Myocyte (in vitro differentiated cells): ENCODE results near the gene VAV2. TPM values are rescaled to one million over a fixed set of nuclear protein-coding genes. Genes with fewer than 3 reads are reported as not detected.
A peak's percentile ranks its signal among the peaks of the same experiment; 100 is the strongest.

Source experiments
- DNase-seq: peaks from one replicate; pipeline ENCODE4 v3.0.0-alpha.2; 2012; ENCODE audit warnings: low read depth
- total RNA-seq: library from RNA; depleted of rRNA; stranded (reverse); fragments of >200 nt; gene quantifications from 2 replicates; pipeline ENCODE4 v1.2.3, GENCODE V29; 2014

The VAV2 gene
- total RNA-seq, 1 donor from 2014 or later: 10.4 TPM

GRCh38 chr9:133791069-133791468, 201.1 kb downstream of the VAV2 start:
- no peak for DNase-seq

DNA sequence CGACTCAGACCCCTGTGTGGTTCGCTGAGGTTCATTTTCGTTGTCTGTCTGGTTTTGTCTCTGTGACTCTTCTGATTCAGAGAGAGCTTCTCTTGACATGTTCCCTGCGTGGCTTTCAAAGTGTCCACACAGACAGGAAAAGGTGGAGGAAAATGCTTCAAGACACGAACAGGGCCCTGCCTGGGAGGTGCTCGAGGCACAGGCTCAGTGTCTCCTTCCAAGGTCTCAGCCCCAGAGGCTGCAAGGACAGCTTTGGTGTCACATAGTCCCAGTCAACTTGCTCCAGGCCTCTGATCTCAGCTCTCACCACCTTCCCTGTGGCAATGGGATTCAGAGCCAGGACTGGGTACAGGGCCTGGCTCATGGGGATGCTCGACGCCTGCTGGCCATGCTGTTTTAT, 202.3 kb downstream of the VAV2 start:
- no peak for DNase-seq

DNA sequence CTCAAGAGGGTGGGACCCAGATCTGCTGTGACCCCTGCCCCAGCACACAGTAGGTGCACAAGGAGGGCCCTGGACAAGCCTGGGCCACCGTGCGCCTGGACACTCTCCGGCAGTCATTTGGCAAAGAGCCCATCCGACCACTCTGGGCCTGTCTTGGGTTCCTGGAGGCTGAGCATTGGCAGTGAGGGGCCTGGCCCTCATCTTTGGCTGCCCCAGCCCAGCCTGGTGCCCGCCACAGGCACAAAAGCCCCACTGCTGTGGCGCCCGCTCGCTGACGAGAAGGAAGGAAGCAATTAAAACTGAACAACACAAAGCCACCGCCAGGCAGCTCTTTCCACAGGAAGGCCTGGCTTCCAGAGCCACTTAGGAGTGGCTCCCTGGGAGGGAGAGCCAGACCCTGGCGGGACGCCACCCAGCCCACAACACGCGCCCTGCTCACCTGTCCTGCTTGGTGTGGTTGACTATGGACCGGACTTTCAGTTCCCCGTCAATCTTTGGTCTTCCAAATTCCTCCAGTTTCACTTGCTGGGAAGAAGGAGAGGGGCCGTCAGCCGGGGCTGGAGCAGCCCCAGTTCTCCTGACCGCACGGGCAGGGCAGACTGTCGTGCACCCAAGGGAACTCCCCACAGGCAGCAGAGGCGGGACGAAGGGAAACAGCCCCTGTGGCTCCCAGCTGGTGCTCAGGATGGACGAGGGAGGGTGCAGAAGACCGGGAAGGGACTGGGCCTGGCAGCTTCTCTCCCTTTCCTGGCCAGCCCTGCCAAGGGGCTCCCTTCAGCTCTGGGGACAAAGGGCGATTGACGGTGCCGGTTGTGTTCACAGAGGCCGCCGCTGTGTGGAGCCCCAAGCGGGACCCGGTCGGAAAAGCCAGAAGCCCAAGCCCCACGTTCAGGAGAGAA, 203.1 kb downstream of the VAV2 start:
- no peak for DNase-seq

DNA sequence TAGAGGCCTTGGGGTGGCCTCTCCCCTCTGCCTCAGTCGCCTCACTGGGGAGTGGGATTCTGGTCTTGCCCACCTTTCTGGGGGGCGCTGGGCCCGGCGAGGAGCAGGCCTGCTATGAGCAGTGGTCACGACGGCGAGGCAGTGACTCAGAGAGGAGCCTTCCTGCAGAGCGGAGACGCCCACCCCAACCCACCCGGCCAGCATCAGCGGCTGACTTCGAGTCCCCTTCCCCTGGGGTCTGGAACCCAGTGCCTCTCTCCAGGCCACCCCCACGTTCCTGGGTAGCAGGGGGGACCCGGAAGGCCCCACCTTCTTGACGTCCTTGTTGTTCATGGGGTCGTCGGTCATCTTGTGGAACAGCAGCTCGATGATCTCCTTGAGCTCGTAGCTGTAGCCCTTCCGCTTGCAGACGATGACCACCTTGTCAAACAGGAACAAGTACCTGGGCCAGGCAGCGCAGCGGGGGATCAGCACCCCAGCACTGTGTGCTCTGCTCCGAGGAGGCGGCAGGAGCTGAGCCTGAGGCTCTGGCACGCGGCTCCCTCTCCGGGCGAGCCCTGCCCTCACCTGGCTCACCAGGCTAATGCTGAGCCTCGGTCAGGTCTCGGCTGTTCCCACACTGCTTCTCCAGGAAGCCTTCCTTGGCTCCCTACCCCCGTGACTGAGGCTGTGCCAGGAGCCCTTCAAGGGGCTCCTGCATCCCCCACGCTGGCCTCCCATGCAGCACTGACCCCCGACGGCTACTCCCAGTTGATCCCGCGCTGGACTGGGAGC, 203.9 kb downstream of the VAV2 start:
- DNase-seq: no peak

- peak; percentile 61 for DNase-seq
Measured at GRCh38 chr9:133787754-133788025, 204.4 kb downstream of the VAV2 start.

DNA sequence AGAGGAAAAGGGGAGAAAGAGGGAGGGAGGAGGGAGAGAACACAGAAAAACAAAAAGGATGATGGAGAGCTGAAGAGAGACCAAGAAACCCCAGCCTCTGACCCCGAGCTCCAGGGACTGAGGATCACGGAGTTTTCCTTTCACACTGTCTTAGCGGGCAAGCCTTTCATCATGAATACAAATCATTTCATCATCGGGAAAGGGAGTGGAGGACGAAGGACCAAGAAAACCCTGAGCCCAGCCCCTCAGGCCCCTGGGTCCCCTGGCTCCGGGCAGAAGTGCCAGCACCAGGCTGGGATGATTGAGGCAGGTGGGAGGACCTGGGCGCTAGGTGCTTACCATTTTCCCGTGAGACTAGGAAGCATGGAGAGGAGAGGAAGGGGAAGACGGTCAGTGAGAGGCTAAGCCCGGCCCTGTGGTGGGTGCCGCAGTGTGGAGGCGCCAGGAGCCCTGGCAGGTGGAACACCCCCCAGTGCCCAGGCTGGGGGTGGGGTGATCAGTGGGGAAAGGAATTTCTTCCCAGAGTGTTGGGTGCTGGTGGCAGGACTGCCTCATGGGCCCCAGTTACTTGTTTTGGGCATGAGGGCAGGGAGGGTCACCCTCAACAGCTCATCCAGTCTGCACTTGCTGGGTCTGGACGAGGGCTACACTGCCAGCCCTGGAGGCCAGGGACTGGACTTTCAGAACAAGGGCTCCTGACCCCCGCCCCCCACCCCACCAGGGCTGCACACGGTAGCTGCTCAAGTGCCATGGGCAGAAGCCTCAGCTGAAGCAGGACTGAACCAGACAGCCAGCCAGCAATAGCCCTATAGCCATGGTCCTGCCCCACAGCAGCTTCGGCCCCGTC, 205.0 kb downstream of the VAV2 start:
- DNase-seq: no peak

- no peak for DNase-seq
Measured at GRCh38 chr9:133786371-133786753, 205.8 kb downstream of the VAV2 start.

DNA sequence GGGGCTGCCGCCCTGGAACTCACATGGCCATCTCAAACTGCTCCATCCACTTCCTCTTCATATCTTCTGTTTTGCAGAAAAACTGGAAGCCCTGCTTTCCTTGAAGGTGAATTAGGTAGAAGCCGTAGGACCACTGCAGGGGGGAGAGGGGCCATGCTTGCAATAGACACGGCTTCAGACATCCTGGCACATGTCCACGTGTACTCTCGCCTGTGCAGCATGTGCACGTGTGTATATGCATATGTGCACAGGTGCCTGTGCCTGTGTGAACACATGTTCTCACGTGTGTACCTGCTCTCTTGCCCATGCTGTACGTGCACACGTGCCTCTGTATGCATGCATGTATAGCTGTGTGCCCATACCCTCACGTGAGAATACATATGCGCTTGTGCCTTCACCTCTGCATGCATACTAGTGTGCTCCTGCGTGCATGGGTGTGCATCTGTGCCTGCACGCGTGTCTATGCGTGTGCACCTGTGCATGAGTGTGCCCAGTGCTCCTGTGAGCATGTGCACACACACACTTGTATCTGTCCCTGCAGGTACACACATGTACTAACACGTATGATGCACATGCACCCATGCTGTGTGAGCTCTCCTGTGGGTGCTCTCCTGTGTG, 206.3 kb downstream of the VAV2 start:
- no peak for DNase-seq

DNA sequence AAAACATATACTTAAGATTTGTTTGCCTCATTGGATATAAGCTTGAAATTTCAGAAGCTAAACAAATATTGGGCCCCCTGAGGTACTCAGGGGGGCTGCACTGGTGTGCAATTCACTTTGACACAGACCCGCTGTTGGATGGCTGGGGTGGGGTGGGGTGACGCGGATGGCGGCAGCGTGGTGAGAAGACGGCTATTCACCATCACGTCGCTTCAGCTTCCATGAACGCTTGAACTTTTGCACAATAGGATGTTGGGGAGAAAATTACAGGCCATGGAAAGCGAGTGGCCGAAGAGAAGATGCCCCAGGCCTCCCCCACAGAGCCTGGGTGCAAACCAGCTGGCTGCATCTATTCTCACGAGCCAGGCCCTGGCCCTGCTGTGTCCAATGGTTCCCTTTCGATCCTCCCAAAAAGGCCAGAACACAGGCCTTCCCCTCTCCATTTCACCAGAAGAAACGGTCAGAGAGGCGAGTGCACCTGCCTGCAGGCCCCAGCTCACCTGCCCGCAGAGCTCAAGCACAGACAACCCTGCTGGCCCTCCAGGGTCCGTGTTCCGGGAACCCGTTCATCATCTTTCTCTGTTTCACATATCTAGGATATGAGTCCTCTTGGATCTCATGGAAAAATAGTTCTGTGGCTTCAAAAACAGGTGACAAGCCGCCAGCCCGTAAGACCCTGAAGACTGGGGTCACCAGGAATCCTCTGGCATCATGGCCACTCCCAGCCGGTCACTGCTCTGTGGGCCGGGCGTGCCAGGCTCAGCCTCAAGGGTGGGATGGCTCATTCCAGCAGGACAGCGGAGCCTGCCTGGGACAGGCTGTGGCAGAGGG, 207.2 kb downstream of the VAV2 start:
- peak; percentile 92 for DNase-seq

DNA sequence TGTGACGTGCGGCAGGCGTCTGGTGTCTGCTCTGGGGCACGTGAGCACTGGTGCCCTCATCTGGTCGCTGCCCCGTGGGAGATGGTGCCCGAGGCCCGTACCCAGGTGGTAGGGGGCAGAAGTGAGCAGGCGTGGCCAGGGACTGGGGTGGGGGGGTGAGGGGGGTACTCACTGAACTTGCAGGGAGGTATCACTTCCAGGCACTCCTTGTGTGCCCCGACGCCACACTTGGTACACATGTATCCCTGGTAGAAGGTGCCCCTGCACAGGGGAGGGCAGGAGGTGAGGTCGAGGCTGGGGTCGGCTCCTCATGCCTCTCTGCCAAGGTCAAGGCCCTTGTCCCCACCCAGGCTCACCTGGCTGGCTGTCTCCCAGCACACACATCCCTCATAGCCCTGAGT, 208.8 kb downstream of the VAV2 start:
- no peak for DNase-seq

DNA sequence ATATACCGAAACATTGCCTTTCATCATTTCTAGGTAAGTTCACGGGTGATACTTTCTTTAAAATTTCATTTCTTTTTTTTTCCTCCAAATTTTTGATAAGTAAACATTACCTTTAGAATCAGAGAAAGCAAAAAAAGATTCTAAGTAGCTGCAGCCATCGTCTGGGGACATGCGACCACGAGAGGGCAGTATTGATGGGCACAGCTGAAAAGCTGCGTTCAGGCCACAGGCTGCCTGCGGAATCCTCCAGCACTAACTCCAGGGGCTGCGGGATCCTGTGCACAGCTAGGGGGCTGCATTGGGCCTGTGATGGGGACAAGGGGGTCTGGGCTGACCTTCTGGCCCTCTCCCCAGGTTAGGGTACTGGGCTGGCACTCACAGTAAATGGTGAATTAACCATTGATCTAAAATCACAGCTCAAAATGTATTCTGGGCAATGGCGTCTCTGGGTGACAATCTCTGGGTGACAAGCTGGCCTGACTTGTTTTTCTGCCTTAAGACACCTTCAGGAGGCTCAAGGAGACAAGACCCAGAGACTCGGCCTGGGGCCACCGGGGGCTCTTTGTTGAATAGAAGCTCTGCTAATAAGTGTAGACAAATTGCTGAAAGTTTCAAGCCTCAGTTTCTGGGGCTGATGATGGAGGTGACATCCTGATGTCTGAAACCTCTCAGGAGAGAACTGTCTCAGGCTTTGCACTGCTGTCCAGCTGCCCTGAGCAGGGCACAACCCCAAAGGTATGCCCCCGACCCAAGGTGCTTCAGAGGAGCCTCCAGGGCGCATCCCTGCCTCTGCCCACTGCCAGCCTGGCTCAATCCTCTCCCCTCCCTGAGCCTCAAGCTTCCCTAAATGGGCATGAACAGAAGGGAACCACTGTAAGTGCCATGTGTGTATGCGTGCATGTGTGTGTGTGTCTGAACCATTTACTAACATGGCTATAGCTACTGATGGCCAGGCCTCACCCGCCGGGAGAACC, 209.7 kb downstream of the VAV2 start:
- DNase-seq: peak; percentile 73

DNA sequence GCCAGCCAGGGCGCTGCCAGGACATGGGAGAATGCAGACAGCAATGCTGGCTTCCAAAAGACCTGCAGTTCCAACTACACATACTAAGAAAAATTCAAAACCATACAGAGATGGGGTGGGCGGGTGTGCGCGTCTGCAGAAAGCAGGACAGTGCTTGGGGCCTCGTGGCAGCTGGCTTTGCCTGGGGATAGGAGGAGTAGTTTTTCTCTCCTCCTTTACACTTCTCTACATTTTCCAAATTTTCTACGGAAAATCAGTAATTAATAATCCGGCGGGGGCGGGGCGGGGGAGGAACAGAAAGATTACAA, 210.3 kb downstream of the VAV2 start:
- DNase-seq: no peak

- no peak for DNase-seq
Measured at GRCh38 chr9:133780962-133781827, 210.9 kb downstream of the VAV2 start.

DNA sequence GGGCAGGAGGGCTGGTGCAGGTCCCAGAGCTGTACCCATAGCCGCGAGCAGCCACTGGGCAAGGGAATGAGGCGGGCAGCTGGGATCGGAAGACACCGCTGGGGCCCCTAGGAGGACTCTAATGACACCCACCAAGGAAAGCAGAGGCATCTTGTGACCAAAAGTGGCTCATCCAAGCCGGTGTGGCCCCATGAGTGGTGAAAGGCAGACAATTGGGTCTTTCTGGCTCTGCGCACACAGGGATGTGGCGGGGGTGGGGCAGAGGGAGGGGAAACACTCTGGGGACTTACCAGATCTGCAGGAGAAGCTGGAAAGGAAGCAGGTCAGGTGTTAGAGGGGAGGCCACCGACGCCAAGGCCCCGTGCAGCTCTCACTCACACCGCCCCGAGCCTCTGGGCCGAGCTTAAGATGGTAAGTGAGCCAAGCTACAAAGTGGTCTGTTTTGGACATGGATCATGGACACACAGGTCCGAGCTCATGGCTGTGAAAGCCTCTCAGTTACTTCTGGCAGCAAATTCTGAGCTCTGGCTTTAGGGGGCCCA, 211.6 kb downstream of the VAV2 start:
- DNase-seq: no peak

DNA sequence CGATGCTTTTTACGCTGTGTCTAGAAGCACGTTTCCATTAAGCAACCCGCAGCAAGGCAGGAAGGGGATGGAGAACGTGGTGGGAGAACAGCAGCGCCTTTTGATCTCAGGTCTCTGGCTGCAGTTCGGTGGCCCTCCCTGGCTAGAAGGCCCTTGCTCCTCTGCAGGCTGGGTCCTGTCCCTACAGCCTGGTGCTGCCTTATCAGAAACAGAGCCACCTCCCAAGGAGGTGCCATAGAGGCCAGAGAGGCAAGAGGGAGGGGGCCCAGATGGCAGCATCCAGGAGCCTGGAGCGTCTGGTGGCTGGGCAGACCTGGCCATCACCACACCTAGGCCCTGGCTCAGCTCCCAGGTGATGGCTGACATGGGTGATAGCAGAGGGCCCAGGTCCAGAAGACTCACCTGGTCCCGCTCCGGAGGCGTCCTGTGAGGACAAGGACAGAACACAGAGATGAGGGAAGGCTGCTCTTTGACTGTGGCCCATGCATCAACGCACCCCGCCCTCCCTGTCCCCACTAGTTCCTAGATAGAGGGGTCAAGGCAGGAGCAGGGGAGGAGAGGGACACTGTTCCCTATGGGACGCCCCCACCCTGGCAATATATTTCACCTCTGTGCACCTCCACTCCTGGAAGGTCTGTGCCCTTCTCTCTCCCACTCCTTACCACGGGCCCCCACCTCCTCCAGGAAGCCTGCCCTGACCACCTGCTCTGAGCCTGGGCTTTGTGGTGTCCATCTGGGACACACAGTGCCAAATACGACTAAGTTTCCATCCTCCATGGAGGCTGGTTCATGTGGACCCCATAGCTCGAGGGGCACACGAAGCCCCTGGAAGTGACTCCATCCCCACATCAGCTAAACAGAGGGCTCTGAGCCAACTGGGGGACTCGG, 212.4 kb downstream of the VAV2 start:
- no peak for DNase-seq

DNA sequence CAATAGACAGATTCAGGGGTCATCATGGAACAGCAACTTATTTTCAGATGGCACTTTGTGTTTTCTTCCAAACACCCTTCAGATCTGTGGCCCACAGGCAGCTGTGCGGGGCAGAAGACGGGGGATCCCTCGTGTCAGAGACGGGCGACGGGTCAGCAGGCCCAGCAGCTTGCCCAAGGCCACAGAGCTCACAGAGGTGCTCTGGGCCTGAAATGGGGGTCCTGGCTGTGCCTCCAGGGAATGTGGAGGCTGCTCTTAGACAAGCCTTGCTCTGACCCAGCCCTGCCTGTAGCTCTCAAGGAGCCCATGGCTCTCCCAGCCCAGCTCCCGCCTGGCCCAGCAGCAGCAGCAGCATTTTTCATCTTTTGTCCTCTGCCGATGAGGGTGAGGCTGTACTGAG, 213.0 kb downstream of the VAV2 start:
- no peak for DNase-seq

GRCh38 chr9:133778336-133779013, 213.6 kb downstream of the VAV2 start:
- no peak for DNase-seq
